NOMO-1 (cell line): Measurements from ENCODE around the gene RNF20.
A peak's percentile ranks its signal among the peaks of the same experiment; 100 is the strongest.
"Not testable (repeated sequence)": the region's sequence is repeated elsewhere in the genome, so short reads cannot be mapped to it uniquely, and the experiment has no call there.

ENCODE experiments used
- DNase-seq, 2 experiments: peaks; one replicate each; lab custom pipeline; 2025; ENCODE audit not compliant: unreplicated experiment in 2 of 2; lab: John Stamatoyannopoulos, UW

The RNF20 gene

DNA sequence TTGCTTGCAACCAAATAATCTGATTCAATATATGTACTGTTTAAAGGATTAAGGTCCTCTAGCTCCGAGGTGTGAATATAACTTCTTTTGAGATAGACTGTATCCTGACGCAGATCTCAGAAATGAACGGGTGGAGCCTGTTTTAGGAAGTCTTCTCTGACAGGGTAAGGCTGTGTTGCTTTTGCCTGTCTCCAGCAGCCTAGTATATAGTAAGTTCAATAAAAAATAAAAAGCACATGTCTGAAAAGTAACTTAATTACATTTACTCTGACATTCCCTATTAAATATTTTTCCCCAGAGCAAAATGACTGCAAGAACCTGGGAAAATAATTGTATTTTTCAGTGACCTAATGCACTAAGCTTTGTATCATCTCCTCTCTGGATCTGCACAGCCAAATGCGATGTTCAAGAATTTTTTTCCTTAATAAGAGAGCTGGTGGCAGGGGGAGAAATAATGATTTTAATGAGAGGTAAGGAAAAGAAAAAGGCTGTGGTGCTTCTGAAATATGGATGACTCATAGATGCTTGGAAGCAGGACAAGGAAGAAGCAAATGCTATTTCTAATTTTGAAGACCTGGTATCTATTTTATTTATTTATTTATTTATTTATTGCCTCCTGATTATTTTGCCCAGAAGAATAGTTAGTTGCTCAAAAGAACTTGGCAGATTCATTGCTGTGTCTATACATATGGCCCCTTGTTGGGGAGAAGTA lies 53.8 kb downstream of the RNF20 start:
- DNase-seq = no peak

DNA sequence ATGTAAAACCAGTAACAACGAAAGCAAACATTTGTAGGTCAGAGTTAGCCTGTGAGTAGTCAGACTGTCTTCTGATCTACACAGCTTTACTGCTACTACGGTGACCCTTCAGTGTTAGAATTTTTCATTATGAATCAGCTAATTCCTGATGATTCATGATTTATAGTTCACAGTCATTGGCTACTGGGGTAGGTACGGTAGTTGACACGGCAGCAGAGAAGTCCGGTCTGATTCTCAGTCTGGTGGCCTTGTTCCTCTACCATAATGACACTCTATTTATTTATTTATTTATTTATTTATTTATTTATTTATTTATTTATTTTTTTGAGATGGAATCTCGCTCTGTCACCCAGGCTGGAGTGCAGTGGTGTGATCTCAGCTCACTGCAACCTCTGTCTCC lies 56.4 kb downstream of the RNF20 start:
- DNase-seq = not testable (repeated sequence)

GRCh38 chr9:101590901-101591300 lies 57.2 kb downstream of the RNF20 start:
- DNase-seq = no peak

GRCh38 chr9:101591787-101592446 lies 58.3 kb downstream of the RNF20 start:
- DNase-seq = no peak

GRCh38 chr9:101592788-101593187 lies 59.1 kb downstream of the RNF20 start:
- no peak for DNase-seq

GRCh38 chr9:101593345-101593744 lies 59.7 kb downstream of the RNF20 start:
- no peak for DNase-seq

DNA sequence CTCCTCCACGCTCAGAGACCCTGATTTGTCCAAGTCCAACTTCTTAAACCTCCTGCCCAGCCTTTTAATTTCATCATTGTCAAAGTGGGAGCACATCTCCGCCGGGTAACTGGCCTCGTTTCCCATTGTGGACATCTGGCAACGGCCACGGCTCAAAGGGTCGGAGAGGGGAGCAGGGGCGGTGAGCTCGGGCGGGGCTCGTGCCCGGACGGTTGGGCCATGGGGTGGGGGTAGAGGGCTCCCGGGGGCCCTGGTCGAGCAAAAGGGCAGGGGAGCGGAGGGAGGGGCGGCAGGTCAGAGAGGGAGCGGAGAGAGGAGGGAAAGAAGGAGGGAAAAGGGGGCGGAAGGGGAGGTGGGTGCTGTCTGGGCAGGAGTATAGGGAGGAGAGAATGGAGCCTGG lies 61.1 kb downstream of the RNF20 start, which contains the start of gene PPP3R2:
PPP3R2 (minus strand) TSS at position 174 of the 400 bp plus-strand sequence; CDS start at position 126, 48 bp downstream.
- no peak for DNase-seq

DNA sequence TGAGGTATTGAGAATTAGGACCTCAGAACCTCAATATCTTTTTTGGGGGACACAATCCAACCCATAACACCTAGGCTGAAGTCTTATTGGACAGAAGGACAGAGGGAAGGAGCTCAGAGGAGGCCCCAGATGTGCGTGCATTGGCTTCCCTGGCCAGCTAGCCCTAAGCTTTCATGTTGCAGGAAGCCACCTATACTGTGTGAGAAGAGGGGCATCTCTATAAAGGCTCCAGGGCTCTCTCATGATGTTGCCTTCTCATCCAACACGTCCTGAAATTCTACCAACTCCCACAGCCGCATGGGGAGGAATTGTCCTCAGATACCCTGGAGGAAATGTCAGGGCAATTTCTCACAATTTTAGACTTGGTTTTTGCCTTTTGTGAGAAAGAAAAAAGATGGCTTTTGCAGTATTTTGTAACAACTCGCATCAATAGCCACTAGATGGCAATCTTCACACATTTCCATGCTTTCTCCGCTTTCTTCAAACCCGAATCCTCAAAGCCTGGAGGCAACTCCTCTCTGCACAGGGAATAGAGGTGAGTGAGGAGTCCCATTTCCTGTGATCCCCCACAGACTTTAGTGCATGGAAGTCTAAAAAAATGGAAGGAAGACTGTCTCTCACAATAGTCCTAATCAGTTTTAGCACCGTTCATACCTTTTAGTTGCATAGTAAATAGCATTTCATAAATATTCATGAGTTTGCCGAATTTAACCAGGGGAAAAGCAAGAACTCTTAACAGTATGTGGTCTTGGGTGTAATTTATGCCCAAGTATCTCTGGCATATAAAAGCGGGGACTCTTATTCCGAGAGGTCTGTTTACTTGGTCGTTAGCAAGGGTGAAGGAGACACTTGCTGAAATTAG lies 68.5 kb downstream of the RNF20 start:
- DNase-seq = peak in 1 of 2 experiments; percentile 51

DNA sequence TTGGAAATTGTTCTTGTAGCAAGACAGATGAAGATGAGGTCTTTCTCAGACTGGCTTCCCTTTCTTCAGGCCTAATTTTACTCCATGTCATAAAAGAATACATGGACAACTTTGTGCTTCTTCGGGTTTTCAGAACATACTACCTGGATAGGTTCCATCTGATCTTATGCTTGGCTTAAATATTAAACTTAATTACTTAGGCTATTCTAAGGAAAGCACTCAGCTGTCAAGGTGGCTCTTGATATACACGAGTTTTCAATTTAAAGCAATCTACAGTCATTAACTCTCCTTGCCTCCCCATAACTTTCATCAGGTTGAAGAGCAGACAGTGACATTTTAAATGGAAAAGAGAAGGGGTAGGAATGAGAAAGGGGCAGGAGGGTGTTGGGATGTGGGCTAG lies 70.6 kb downstream of the RNF20 start:
- DNase-seq = no peak

GRCh38 chr9:101605547-101605946 lies 71.9 kb downstream of the RNF20 start:
- DNase-seq = no peak
